T follicular helper cell (primary cell): Measurements from ENCODE around the gene A2ML1.
"Not testable (repeated sequence)": the region's sequence is repeated elsewhere in the genome, so short reads cannot be mapped to it uniquely, and the experiment has no call there.

Experiments
- DNase-seq: peaks from one replicate; pipeline ENCODE4 v3.0.0-alpha.2; 2020; ENCODE audit warnings: low read depth

A2ML1 gene

DNA sequence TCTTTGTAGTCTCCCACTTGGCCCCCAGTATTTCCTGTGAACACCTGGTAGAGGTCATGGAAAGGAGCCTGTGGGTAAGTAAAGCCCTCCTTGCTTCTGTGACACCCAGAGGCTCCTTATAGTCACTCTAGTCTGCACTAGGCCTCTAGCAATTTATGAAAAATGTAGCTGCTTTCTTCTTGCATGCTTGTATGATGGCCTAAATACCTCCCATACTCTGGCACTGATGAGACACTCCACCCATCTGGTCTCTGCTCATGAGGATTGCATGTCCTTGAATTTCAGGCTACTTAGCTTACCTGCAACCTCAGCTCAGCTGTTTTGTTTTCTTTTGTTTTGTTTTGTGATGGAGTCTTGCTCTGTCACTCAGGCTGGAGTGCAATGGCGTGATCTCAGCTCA, 4.6 kb upstream of the A2ML1 start:
- DNase-seq = no peak

DNA sequence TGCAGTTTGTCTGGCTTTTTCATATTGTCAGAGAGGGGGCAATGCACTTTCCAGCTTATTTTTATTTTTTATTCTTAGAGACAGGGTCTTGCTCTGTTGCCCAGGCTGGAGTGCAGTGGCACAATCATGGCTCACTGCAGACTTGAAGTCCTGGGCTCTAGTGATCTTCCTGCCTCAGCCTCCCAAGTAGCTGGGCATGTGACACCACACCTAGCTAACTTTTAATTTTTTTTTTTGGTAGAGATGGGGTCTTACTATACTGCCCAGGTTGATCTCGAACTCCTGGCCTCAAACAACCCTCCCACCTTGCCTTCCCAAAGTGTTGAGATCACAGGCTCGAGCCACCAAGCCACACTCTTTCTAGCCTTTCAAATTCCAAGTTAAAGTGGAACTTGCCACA, 3.9 kb upstream of the A2ML1 start:
- no peak for DNase-seq

DNA sequence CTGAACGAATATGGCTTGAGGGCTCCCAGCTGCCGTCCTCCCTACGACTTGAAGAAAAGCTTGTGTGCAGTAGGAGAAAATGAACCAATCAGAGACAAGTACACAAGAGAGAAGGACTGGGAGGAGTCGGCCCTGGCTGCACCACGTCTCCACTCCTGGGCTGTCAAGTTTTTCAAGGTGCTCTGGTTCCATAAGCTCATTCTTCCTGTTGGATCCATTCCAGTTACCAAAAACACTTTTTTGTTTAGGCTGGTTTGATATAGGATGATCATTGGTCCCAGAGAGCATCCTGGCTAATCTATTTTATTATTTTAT, 2.8 kb upstream of the A2ML1 start:
- no peak for DNase-seq

- DNase-seq = not testable (repeated sequence)
Measured at GRCh38 chr12:8820676-8821407, 1.6 kb upstream of the A2ML1 start.

DNA sequence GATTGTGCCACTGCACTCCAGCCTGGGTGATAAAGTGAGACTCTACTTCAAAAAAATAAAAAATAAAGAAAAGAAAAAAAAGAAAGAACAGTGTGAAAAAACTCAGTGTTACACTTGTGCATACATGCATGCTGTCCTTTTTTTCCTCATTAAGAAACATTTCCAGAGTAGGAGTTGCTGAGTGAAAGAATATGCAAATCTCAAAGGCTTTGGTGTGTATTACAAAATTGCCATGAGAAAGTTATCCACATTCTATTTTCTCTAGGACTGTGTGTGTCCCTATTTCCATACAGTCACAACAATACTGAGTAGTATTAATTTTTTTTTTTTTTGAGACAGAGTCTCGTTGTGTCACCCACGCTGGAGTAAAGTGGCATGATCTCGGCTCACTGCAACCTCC, 830 bp upstream of the A2ML1 start:
- no peak for DNase-seq

GRCh38 chr12:8823565-8824300, 1.3 kb downstream of the A2ML1 start:
- no peak for DNase-seq

- no peak for DNase-seq
Measured at GRCh38 chr12:8827551-8828256, 5.3 kb downstream of the A2ML1 start.

DNA sequence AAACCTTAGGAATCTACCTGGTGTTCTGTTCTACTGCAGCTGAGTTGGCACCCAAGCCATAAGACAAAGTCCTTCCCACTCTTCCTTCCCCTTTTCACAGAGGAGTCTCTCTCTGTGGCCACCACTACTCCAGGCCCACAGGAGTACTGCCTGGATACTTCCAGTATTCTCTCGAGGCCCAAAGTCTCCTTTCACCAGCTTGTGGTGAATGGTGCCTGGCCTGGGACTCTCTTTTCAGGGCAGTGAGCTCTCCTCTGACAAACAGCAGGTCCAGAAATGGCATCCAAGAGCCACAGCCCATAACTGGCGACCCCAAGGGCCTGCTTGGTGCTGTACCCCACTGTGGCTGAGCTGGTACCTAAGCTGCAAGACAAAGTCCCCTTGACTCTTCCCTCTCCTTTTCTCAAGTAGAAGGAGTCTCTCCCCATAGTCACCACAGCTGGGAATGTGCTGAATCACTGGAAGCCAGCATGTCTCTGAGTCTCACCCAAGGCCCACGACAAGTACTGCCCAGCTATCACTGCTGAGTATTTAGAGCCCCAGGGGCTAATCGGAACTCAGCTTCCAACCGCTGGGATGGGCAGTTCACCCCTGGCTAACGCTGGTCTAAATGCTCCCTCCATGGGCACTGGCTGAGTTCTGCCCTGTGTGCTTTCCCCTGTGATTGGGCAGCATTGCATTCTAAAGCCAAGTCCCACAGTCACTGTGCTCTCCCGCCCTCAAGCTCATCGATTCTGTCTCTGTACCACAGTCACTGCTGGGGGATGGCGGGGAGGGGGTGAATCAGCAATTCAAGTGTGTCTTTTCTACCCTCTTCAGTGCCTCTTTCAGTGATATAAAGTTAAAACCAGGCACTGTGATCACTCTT, 6.1 kb downstream of the A2ML1 start:
- no peak for DNase-seq

DNA sequence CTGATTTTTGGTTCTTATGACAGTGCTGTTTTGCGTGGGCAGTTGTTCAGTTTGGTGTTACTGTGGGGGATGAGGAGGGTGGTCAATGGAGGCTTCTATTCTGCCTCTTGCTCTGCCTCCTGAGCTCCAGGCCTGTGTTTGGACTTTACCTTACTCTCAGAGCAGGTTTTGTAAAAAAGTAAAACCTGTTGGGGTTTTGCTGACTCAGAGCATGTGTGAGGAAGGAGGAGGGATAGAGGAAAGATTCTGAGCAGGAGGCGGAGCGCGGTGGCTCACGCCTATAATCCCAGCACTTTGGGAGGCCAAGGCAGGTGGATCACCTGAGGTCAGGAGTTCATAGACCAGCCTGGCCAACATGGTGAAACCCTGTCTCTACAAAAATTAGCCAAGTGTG, 6.7 kb downstream of the A2ML1 start:
- no peak for DNase-seq

DNA sequence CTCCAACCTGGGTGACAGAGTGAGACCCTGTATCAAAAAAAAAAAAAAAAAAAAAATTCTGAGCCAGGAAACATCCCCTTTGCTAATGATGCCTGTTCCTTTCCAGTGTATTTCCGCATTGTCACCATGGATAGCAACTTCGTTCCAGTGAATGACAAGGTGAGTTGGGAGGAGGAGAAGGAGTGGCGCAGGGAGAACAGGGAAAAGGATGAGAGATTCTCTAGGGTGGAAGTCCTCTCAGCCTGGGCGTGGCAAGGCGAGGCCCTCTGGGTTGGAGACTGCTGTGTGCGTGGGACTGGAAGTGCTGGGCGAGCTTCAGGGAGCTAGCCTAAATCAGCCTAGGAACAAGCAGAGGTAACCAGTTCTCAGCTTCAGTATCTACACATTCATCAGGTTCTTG, 7.2 kb downstream of the A2ML1 start:
- no peak for DNase-seq

- DNase-seq = no peak
Measured at GRCh38 chr12:8831116-8831515, 8.7 kb downstream of the A2ML1 start.

- DNase-seq = no peak
Measured at GRCh38 chr12:8832500-8832899, 10.1 kb downstream of the A2ML1 start.

- DNase-seq = no peak
Measured at GRCh38 chr12:8834230-8834629, 11.8 kb downstream of the A2ML1 start.

DNA sequence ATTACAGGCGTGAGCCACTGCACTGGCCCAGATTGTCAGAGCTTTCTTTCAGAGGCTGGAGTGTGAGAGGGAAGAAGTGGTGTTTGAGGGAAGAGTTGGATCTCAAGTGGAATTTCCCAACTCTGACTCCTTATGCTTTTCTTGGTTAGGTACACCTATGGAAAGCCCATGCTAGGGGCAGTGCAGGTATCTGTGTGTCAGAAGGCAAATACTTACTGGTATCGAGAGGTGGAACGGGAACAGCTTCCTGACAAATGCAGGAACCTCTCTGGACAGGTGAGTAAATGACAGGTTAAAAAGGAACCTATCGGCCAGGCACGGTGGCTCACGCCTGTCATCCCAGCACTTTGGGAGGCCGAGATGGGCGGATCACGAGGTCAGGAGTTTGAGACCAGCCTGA, 14.9 kb downstream of the A2ML1 start:
- DNase-seq = no peak

GRCh38 chr12:8840321-8840720, 17.9 kb downstream of the A2ML1 start:
- no peak for DNase-seq

GRCh38 chr12:8840938-8841633, 18.7 kb downstream of the A2ML1 start:
- no peak for DNase-seq

GRCh38 chr12:8841778-8842177, 19.4 kb downstream of the A2ML1 start:
- no peak for DNase-seq

- DNase-seq = no peak
Measured at GRCh38 chr12:8844665-8845064, 22.2 kb downstream of the A2ML1 start.

DNA sequence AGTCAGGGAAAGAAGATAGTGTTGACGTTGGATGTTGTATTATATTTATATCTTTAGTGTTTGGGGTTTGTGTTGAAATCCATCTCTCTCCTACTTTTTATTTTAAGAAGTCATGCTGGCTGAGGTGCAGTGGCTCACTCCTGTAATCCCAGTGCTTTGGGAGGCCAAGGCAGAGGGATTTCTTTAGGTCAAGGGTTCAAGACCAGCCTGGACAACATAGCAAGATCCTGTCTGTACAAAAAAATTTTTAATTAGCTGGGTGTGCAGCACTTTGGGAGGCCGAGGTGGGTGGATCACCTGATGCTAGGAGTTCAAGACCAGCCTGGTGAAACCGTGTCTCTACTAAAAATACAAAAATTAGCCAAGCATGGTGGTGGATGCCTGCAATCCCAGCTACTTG, 23.9 kb downstream of the A2ML1 start:
- no peak for DNase-seq

DNA sequence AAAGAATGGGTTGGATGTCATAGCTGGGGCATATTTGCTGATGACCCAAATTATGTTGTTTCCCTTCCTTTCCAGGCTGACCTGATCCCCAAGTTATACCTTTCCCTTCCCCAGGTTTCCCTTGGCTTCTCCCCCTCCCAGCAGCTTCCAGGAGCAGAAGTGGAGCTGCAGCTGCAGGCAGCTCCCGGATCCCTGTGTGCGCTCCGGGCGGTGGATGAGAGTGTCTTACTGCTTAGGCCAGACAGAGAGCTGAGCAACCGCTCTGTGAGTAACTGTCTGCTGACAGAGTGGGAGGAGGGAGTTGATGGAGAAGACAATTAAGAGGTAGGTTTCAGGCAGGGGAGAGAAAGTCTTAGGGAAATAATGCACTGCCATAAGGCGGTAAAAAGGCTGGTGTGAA, 25.0 kb downstream of the A2ML1 start:
- no peak for DNase-seq

DNA sequence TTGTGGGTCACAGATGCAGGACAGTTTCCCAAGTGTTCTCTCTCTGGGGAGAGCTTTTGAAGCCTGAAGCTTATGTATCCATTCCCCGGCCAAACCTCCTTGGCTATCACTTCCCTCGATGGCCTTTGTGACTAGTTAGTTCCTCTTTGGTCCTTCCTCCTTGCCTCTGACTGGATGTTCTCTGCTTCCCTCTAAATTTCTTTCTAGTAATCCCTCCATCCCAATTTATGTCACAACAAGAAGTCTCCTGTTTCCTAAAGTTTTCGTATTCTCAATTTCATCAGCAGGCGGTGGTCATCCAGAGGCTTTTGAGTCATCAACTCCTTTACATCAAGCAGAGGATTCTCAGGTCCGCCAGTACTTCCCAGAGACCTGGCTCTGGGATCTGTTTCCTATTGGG, 27.5 kb downstream of the A2ML1 start:
- DNase-seq = no peak

DNA sequence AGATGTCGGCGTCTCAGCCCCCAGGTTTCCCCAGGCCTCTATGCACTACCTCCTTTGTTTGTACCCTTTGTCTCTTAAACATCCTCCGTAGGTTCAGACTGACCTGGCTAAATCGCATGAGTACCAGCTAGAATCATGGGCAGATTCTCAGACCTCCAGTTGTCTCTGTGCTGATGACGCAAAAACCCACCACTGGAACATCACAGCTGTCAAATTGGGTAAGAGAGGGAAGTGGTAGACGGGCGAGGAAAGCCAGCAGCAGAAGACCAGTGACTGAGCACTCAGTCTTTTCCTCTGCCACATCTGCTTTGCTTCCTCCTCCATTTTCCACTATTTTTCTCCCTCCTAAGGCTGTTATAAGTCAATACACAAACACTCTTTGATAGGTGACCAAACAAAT, 29.7 kb downstream of the A2ML1 start:
- DNase-seq = no peak
